Occipital lobe (tissue), 2 donors: ENCODE results near the gene PLAC8. TPM values are rescaled to one million over a fixed set of nuclear protein-coding genes. Genes with fewer than 3 reads are reported as not detected.
"Not testable (repeated sequence)": the region's sequence is repeated elsewhere in the genome, so short reads cannot be mapped to it uniquely, and the experiment has no call there.

Experiments used
- DNase-seq: peaks from one replicate; lab custom pipeline; 2025; lab: John Stamatoyannopoulos, UW
- total RNA-seq: library from RNA; depleted of rRNA; stranded (reverse); fragments of >200 nt; gene quantifications from one replicate; pipeline ENCODE4 v1.2.3, GENCODE V29; 2014

PLAC8 gene
- 1.4 TPM for total RNA-seq

GRCh38 chr4:83114576-83114975, at the start of gene PLAC8:
Gene PLAC8, minus strand, starts transcription at chr4:83114729. Its CDS starts 6,808 bp downstream, at chr4:83107921.
- no peak for DNase-seq

GRCh38 chr4:83153417-83153816, 38.9 kb upstream of the PLAC8 start:
- DNase-seq: no peak

- no peak for DNase-seq
Observed at GRCh38 chr4:83152746-83153145, 38.2 kb upstream of the PLAC8 start.

- DNase-seq: no peak
Observed at GRCh38 chr4:83151651-83152050, 37.1 kb upstream of the PLAC8 start.

GRCh38 chr4:83150653-83151330, 36.3 kb upstream of the PLAC8 start:
- DNase-seq: no peak

- no peak for DNase-seq
Observed at GRCh38 chr4:83149865-83150652, 35.5 kb upstream of the PLAC8 start.

GRCh38 chr4:83146841-83147240, 32.3 kb upstream of the PLAC8 start:
- no peak for DNase-seq

- DNase-seq: not testable (repeated sequence)
Observed at GRCh38 chr4:83145776-83146175, 31.2 kb upstream of the PLAC8 start.

GRCh38 chr4:83139514-83140156, 25.1 kb upstream of the PLAC8 start:
- DNase-seq: no peak

- DNase-seq: no peak
Observed at GRCh38 chr4:83138946-83139345, 24.4 kb upstream of the PLAC8 start.

GRCh38 chr4:83132065-83132464, 17.5 kb upstream of the PLAC8 start:
- no peak for DNase-seq

GRCh38 chr4:83129264-83129663, 14.7 kb upstream of the PLAC8 start:
- no peak for DNase-seq

GRCh38 chr4:83128240-83128929, 13.9 kb upstream of the PLAC8 start:
- DNase-seq: no peak

GRCh38 chr4:83125738-83126141, 11.2 kb upstream of the PLAC8 start:
- DNase-seq: no peak

- no peak for DNase-seq
Observed at GRCh38 chr4:83124111-83124780, 9.7 kb upstream of the PLAC8 start.

- no peak for DNase-seq
Observed at GRCh38 chr4:83121246-83121645, 6.7 kb upstream of the PLAC8 start.

GRCh38 chr4:83118869-83119268, 4.3 kb upstream of the PLAC8 start:
- DNase-seq: no peak

- no peak for DNase-seq
Observed at GRCh38 chr4:83115656-83116285, 1.2 kb upstream of the PLAC8 start.

GRCh38 chr4:83115000-83115399, 471 bp upstream of the PLAC8 start:
- DNase-seq: no peak

- DNase-seq: no peak
Observed at GRCh38 chr4:83113429-83113786, 1.1 kb downstream of the PLAC8 start.
